Stomach (tissue), 9 donors: Measurements from ENCODE around the gene SYNPR. TPM values are rescaled to one million over a fixed set of nuclear protein-coding genes. Genes with fewer than 3 reads are reported as not detected.

Source experiments
- DNase-seq, 2 donors: peaks; one replicate each; pipeline versions ENCODE4 v3.0.0 to v3.0.0-alpha.2; 2013 to 2019
- H3K27ac ChIP-seq, 5 donors: fragments of 200-600 bp in 4 of 5; sonication (generic) in 4 of 5; one replicate each; pipeline ENCODE4 v1.5.1; 2013 to 2019; ENCODE audit warnings: mild to moderate bottlenecking in 1 of 5, moderate library complexity in 1 of 5
- H3K27me3 ChIP-seq, 3 donors: fragments of 200-600 bp; sonication (generic); one replicate each; pipeline ENCODE4 v1.5.1; 2017 to 2019; ENCODE audit warnings: mixed run types in 1 of 3
- H3K36me3 ChIP-seq, 4 donors: fragments of 200-600 bp; sonication (generic); 1 replicate in 3 of 4; 2 replicates in 1 of 4; pipeline ENCODE4 v1.5.1; 2016 to 2019
- H3K4me1 ChIP-seq, 4 donors: fragments of 200-600 bp; sonication (generic); one replicate each; pipeline ENCODE4 v1.5.1; 2016 to 2019
- H3K4me3 ChIP-seq, 4 donors: fragments of 200-600 bp; sonication (generic) in 3 of 4; one replicate each; pipeline ENCODE4 v1.5.1; 2016 to 2019; ENCODE audit warnings: mild to moderate bottlenecking in 1 of 4
- H3K9me3 ChIP-seq, 4 donors: fragments of 200-600 bp; sonication (generic); one replicate each; pipeline ENCODE4 v1.5.1; 2016 to 2019
- EP300 ChIP-seq: sonication (generic); formaldehyde crosslinking; IDR thresholded peaks from one replicate; pipeline ENCODE4 v1.6.1; 2017; ENCODE audit warnings: antibody characterized with exemption
- POLR2A ChIP-seq, 4 donors: fragments of 450-650 bp; IDR thresholded peaks; one replicate each; pipeline ENCODE4 v1.6.1; 2016; ENCODE audit warnings: antibody characterized with exemption in 4 of 4, control low read depth in 2 of 4, mild to moderate bottlenecking in 1 of 4, moderate library complexity in 1 of 4
- POLR2AphosphoS5 ChIP-seq, 3 donors: sonication (generic); formaldehyde crosslinking; IDR thresholded peaks; one replicate each; pipeline ENCODE4 v1.6.1; 2016; ENCODE audit warnings: antibody characterized with exemption in 3 of 3
- WGBS, 5 donors: extraction: QIAGEN DNeasy Blood & Tissue Kit in 3 of 5; methylation state at CpG; one replicate each; pipeline versions ENCODE4 v1.1.5 to v1.1.7; 2013 to 2018; 5-methylcytosine and 5-hydroxymethylcytosine counted together
- intact Hi-C: fragments of 100-400 bp; cut with DNase I; formaldehyde crosslinking; loops from one replicate; pipeline ENCODE4 v1.15.1; 2023; ENCODE audit warnings: low total_unique reads
- polyA plus RNA-seq, 3 donors: library from polyadenylated mRNA; stranded (reverse); fragments of 200-250 nt; gene quantifications; one replicate each; pipeline ENCODE4 v1.2.3, GENCODE V29; 2013
- total RNA-seq, 5 donors: library from RNA; depleted of rRNA; stranded (reverse); fragments of >200 nt; gene quantifications; one replicate each; pipeline versions ENCODE4 v1.1.0 to v1.2.3, GENCODE V29; 2014 to 2016
- TF ChIP-seq, protein P1 (sequence below), 7 experiments: fragments of 450-650 bp in 4 of 7; fragments of 200-600 bp in 3 of 7; sonication (generic) in 3 of 7; IDR thresholded peaks; one replicate each; pipeline ENCODE4 v1.5.1; 2016 to 2019; ENCODE audit warnings: antibody characterized with exemption in 7 of 7, control low read depth in 2 of 7, mild to moderate bottlenecking in 1 of 7
- donor health status: healthy with polysubstance abuse.
- donor health status: Bipolar disorder and iron deficiency.
- donor health status: healthy.

The SYNPR gene
- total and polyA plus RNA-seq, 8 donors = 0.13 to 1.7 (median 0.31) TPM; not detected in 3

DNA sequence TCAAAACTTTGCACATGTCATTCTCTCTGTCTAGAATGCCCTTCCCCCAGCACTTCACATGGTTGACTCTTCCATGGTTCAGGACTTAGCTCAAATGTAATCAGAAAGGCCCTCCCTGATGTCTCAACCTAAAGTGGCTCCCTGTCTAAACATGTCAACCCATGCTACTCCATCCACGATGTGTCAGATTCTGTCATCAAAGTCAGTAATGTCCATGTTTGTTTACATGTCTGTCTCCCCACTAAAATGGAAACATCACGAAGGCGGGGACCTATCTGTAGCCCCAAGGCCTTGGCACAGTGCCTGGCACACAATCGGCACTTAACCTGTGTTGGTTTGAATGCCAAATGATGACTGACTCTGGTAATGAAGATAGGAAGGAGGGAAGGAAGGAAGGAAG, 353.6 kb downstream of the SYNPR start:
- no peaks in the 10 kb centered on the region for H3K9me3 ChIP-seq
- no peak overlapping the region for H3K27ac ChIP-seq
- intact Hi-C loops = no loop called here
- 76 to 87% (median 84%) methylated on average over 4 of the region's 4 CpGs for WGBS, 5 donors
- TF ChIP-seq POLR2A (IDR thresholded peaks at IDR 0.05) (no peak), EP300 (no peak), POLR2AphosphoS5 (IDR thresholded peaks at IDR 0.05) (no peak)
- TF ChIP-seq, protein P1, sequence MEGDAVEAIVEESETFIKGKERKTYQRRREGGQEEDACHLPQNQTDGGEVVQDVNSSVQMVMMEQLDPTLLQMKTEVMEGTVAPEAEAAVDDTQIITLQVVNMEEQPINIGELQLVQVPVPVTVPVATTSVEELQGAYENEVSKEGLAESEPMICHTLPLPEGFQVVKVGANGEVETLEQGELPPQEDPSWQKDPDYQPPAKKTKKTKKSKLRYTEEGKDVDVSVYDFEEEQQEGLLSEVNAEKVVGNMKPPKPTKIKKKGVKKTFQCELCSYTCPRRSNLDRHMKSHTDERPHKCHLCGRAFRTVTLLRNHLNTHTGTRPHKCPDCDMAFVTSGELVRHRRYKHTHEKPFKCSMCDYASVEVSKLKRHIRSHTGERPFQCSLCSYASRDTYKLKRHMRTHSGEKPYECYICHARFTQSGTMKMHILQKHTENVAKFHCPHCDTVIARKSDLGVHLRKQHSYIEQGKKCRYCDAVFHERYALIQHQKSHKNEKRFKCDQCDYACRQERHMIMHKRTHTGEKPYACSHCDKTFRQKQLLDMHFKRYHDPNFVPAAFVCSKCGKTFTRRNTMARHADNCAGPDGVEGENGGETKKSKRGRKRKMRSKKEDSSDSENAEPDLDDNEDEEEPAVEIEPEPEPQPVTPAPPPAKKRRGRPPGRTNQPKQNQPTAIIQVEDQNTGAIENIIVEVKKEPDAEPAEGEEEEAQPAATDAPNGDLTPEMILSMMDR (IDR thresholded peaks at IDR 0.05) = no peak
- DNase-seq = no peak
- no peaks in the 10 kb centered on the region for H3K4me1 ChIP-seq
- H3K4me3 ChIP-seq = no peak overlapping the region
- H3K36me3 ChIP-seq = no peaks in the 10 kb centered on the region
- no peaks in the 10 kb centered on the region for H3K27me3 ChIP-seq

DNA sequence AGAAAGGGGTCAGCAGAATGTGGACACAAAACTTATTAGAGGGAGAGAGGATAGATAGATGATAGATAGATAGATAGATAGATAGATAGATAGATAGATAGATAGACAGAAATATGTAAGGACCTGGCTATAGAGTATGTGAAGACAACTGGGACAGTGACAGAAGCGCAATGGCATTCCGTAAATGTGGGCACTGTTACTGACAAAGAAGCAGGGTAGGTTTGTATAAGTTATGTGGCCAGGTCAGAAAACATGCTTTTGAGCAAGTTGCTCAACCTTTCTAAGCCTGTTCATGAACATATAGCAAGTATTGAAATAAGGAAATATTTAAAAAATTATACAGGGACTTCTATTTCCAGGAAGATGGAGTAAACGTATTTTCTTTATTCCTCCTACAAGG, 357.1 kb downstream of the SYNPR start:
- DNase-seq = no peak
- H3K4me3 ChIP-seq = no peak overlapping the region
- no peak for TF ChIP-seq EP300
- no peak for TF ChIP-seq POLR2A (IDR thresholded peaks at IDR 0.05)
- TF ChIP-seq, protein P1 (IDR thresholded peaks at IDR 0.05) = no peak
- TF ChIP-seq POLR2AphosphoS5 (IDR thresholded peaks at IDR 0.05) = no peak
- WGBS, 5 donors = 90 to 92% (median 91%) methylated on average over 3 of the region's 3 CpGs
- H3K4me1 ChIP-seq = no peaks in the 10 kb centered on the region
- H3K27ac ChIP-seq = no peak overlapping the region
- intact Hi-C loops = no loop called here
- no peaks in the 10 kb centered on the region for H3K27me3 ChIP-seq
- no peaks in the 10 kb centered on the region for H3K9me3 ChIP-seq
- H3K36me3 ChIP-seq = no peaks in the 10 kb centered on the region

DNA sequence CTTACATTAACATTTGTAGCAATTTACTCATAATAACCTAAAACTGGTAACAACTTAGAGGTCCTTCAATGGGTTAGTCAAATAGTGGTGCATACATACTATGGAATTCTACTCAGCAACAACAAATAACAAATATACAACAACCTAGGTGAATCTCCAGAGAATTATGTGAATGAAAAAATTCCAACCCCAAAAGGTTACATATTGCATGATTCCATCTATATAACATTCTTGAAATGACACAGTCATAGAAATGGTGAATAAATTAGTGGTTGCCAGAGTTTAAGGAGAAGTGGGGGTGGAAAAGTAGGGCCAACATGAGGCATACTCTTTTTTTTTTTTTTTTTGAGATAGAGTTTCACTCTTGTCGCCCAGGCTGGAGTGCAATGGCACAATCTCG, 361.7 kb downstream of the SYNPR start:
- no peak overlapping the region for H3K27ac ChIP-seq
- peaks cover 0 to 4% (median 0%) of the 10 kb centered on the region in 4 donors for H3K9me3 ChIP-seq
- intact Hi-C loops = no loop called here
- H3K4me1 ChIP-seq = no peaks in the 10 kb centered on the region
- no peak for DNase-seq
- TF ChIP-seq, protein P1 (IDR thresholded peaks at IDR 0.05) = no peak
- TF ChIP-seq POLR2AphosphoS5 (IDR thresholded peaks at IDR 0.05) (no peak), POLR2A (IDR thresholded peaks at IDR 0.05) (no peak), EP300 (no peak)
- H3K36me3 ChIP-seq = no peaks in the 10 kb centered on the region
- WGBS, 5 donors = 82 to 100% (median 85%) methylated on average over 2 of the region's 2 CpGs
- H3K4me3 ChIP-seq = no peak overlapping the region
- H3K27me3 ChIP-seq = no peaks in the 10 kb centered on the region

DNA sequence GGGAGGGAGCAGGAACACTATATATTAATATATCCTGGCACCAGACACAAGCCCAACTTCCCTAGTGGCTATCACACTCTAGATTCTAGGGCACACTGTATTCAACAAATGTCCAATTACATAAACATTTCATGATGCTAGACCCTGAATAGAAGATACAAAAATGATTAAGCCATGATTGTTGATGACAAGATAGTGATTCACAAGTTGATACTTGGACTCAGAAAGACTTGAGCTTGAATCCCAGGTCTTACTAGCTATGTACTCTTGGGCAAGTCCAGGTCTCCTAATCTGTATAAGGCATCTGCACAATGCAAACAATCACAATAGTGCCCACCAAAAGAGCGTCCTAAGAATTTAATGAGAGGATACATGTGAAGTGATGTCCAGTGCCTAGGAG, 364.4 kb downstream of the SYNPR start:
- Histone ChIP-seq H3K27me3 (no peaks in the 10 kb centered on the region), H3K4me1 (no peaks in the 10 kb centered on the region), H3K27ac (no peak overlapping the region), H3K36me3 (no peaks in the 10 kb centered on the region), H3K9me3 (peaks cover 0 to 9% (median 0%) of the 10 kb centered on the region in 4 donors), H3K4me3 (no peak overlapping the region)
- intact Hi-C loops = no loop called here
- TF ChIP-seq EP300 (no peak), POLR2A (IDR thresholded peaks at IDR 0.05) (no peak), POLR2AphosphoS5 (IDR thresholded peaks at IDR 0.05) (no peak)
- TF ChIP-seq, protein P1 (IDR thresholded peaks at IDR 0.05) = no peak
- no peak for DNase-seq
- WGBS, 5 donors = 44 to 89% (median 76%) methylated on average over 1 of the region's 1 CpG
